ENCODE data around the gene PCBP3. TPM values are rescaled to one million over a fixed set of nuclear protein-coding genes. Genes with fewer than 3 reads are reported as not detected.

PCBP3 gene
- total RNA-seq, 4 donors from 2014 or later: 0.77 to 8.6 (median 3.2) TPM; not detected in 1

DNA sequence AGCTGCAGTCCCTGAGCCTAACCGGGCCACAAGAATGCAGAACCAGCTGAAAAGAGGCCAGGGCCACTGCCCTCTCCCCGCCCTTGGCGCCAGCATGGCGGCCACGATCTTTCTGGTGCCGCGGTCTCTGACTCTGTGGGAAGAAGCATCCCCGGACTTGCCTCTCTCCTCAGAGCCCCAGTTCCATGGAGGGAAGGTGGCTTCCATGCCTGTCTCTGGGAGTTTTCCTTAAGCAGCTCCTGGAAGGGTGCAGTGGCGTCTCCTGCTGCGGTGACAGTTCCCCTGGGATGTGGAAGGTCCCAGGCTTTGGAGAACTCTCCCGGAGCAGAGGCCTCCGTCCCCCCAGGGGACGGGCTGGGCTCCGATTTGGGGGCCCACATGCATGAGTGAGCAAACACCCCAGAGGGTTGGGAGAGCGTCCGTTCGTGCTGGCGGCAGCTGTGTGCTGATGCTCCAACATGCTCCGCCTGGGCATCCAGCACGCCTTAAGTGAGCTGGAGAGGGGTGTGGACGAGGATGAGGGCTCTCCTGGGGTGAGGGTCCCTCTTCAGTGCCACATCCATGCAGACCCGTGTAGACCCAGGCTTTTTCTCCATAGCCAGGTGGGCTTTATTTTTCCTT lies 228.2 kb downstream of the PCBP3 start:
- TF ChIP-seq CTCF (IDR thresholded peaks at IDR 0.05): no peak
- intact Hi-C loops (cut with DNase I; ENCODE audit: low total_unique reads): no loop called here
- no peak for DNase-seq
- H3K27me3 ChIP-seq: no peaks in the 10 kb centered on the region
- H3K4me3 ChIP-seq: no peak overlapping the region
- no peaks in the 10 kb centered on the region for H3K9me3 ChIP-seq
- H3K36me3 ChIP-seq: no peaks in the 10 kb centered on the region
- no peak overlapping the region for H3K27ac ChIP-seq
- peaks cover 0 to 4% of the 10 kb centered on the region in 2 donors for H3K4me1 ChIP-seq

DNA sequence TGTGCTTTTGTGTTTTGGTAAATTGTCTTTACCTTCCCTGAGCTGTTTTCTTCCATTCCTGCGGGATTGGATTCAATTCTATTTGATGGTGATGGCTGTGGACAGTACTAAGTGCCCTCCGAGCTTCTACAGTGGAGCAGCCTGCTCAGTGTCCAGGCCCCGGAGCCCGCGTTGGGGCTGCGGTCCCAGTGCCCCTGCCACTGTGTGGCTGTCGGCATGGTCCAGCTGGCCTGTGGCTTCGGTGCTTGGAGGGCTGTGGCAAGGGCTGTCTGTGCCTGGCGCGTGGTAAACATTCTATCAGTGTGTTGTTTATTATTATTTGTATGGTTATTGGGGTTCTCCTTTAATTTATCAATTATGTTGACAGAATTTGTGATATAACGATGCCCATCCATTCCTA lies 228.9 kb downstream of the PCBP3 start:
- Histone ChIP-seq H3K36me3 (no peaks in the 10 kb centered on the region), H3K9me3 (no peaks in the 10 kb centered on the region), H3K4me3 (no peak overlapping the region), H3K27me3 (no peaks in the 10 kb centered on the region), H3K4me1 (peaks cover 0 to 4% of the 10 kb centered on the region in 2 donors), H3K27ac (no peak overlapping the region)
- intact Hi-C loops (cut with DNase I; ENCODE audit: low total_unique reads): no loop called here
- DNase-seq: no peak
- TF ChIP-seq CTCF (IDR thresholded peaks at IDR 0.05): no peak

GRCh38 chr21:45872902-45873301 lies 229.4 kb downstream of the PCBP3 start:
- Histone ChIP-seq H3K27me3 (no peaks in the 10 kb centered on the region), H3K27ac (no peak overlapping the region), H3K9me3 (no peaks in the 10 kb centered on the region), H3K4me3 (no peak overlapping the region), H3K4me1 (peaks cover 0 to 4% of the 10 kb centered on the region in 2 donors), H3K36me3 (no peaks in the 10 kb centered on the region)
- no peak for DNase-seq
- TF ChIP-seq POLR2A (IDR thresholded peaks at IDR 0.05): no peak
- intact Hi-C loops (cut with DNase I; ENCODE audit: low total_unique reads): no loop called here

DNA sequence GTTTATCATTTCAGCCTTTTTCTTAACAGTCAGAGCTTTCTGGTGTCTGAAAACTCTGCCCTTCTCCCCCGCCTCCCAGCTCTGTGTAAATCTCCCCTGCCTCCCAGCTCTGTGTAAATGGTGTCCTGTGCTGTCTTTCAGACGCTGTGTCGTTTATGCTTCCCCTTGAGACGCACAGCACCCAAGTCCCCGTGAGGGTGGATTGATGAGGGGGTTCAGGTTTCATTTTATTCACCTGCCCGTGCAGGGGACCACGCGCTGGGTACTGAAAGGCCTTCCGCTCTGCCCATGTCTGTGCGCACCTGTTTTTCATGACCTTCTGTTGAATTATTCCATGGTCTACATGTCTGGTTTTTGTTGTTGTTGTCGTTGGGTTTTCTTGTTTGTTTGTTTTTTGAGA lies 229.9 kb downstream of the PCBP3 start:
- Histone ChIP-seq H3K9me3 (no peaks in the 10 kb centered on the region), H3K36me3 (no peaks in the 10 kb centered on the region), H3K27me3 (no peaks in the 10 kb centered on the region), H3K4me1 (peaks cover 0 to 4% of the 10 kb centered on the region in 2 donors), H3K27ac (no peak overlapping the region), H3K4me3 (no peak overlapping the region)
- no peak for DNase-seq
- TF ChIP-seq POLR2A (IDR thresholded peaks at IDR 0.05) (no peak), CTCF (IDR thresholded peaks at IDR 0.05) (no peak)
- intact Hi-C loops (cut with DNase I; ENCODE audit: low total_unique reads): no loop called here

DNA sequence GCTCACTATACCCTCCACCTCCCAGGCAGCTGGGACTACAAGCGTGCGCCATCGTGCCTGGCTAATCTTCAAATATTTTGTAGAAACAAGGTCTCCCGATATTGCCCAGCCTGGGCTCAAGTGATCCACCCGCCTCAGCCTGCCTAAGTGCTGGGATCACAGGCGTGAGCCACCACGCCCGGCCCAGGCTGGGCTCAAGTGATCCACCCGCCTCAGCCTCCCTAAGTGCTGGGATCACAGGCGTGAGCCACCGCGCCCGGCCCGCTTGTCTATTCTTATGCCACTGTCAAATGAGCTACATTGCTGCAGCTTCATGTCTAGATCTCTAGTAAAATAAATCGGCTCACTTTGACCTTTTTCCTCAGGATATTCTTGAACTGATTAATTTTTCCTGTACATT lies 230.3 kb downstream of the PCBP3 start:
- Histone ChIP-seq H3K4me3 (no peak overlapping the region), H3K27ac (no peak overlapping the region), H3K36me3 (no peaks in the 10 kb centered on the region), H3K27me3 (no peaks in the 10 kb centered on the region), H3K4me1 (peaks cover 0 to 4% of the 10 kb centered on the region in 2 donors), H3K9me3 (no peaks in the 10 kb centered on the region)
- intact Hi-C loops (cut with DNase I; ENCODE audit: low total_unique reads): no loop called here
- TF ChIP-seq CTCF (IDR thresholded peaks at IDR 0.05) (no peak), POLR2A (IDR thresholded peaks at IDR 0.05) (no peak)
- no peak for DNase-seq
